SK-N-SH (cell line): Measurements from ENCODE around the gene NECTIN1. TPM values are rescaled to one million over a fixed set of nuclear protein-coding genes. Genes with fewer than 3 reads are reported as not detected.

Experiments
- CTCF ChIA-PET: fragments of 300-600, 350-600 bp; formaldehyde crosslinking; extraction: SDS; loops from one replicate; lab custom pipeline; 2021; lab: Yijun Ruan, JAX
- POLR2A ChIA-PET: fragments of 350-600 bp; sonication (Branson Sonifier 250); formaldehyde crosslinking; extraction: SDS; loops from one replicate; lab custom pipeline; 2020; ENCODE audit warnings: antibody characterized with exemption, inconsistent platforms; lab: Yijun Ruan, JAX
- DNase-seq: peaks from one replicate; pipeline ENCODE4 v3.0.0; 2012
- H2AFZ ChIP-seq: fragments of 200-600 bp; sonication (generic); 2 replicates; pipeline ENCODE4 v1.8.1; 2016; ENCODE audit warnings: antibody characterized with exemption, mild to moderate bottlenecking, low read depth
- H3F3A ChIP-seq: fragments of 200-600 bp; sonication (generic); replicated peaks from 2 replicates; pipeline ENCODE3; 2016; ENCODE audit warnings: antibody characterized with exemption, mild to moderate bottlenecking; ENCODE audit not compliant: insufficient read depth
- H3K27ac ChIP-seq, 2 experiments: fragments of 200-500 bp in 1 of 2; fragments of 200-600 bp in 1 of 2; sonication (Bioruptor generic) in 1 of 2; sonication (generic), shearing (Covaris generic) in 1 of 2; 2 replicates each; pipeline versions ENCODE4 v1.5.1 to v1.6.1; 2014 to 2016; ENCODE audit warnings: low read depth in 2 of 2, inconsistent platforms in 1 of 2, low read length in 1 of 2, mild to moderate bottlenecking in 1 of 2, mixed read lengths in 1 of 2
- H3K27me3 ChIP-seq: fragments of 200-600 bp; sonication (generic), shearing (Covaris generic); 2 replicates; pipeline ENCODE4 v1.6.1; 2016; ENCODE audit warnings: mixed run types; ENCODE audit not compliant: insufficient read depth
- H3K36me3 ChIP-seq, 2 experiments: fragments of 200-500 bp in 1 of 2; fragments of 200-600 bp in 1 of 2; sonication (Bioruptor generic) in 1 of 2; sonication (generic) in 1 of 2; replicated peaks in 1 of 2; 2 replicates each; pipeline versions ENCODE3 to v1.5.1; 2014 to 2016; ENCODE audit warnings: low read length in 1 of 2, mild to moderate bottlenecking in 1 of 2; ENCODE audit not compliant: insufficient read depth in 2 of 2, control insufficient read depth in 1 of 2
- H3K4me1 ChIP-seq, 2 experiments: fragments of 200-500 bp in 1 of 2; fragments of 200-600 bp in 1 of 2; sonication (Bioruptor generic) in 1 of 2; sonication (generic), shearing (Covaris generic) in 1 of 2; 2 replicates each; pipeline versions ENCODE4 v1.5.1 to v1.6.1; 2014 to 2016; ENCODE audit warnings: low read depth in 1 of 2, low read length in 1 of 2, mixed run types in 1 of 2; ENCODE audit not compliant: insufficient read depth in 2 of 2, control insufficient read depth in 1 of 2
- H3K4me2 ChIP-seq: fragments of 200-600 bp; sonication (generic), shearing (Covaris generic); 2 replicates; pipeline ENCODE4 v1.6.1; 2017; ENCODE audit warnings: mixed run types
- H3K4me3 ChIP-seq, 2 experiments: fragments of 200-500 bp in 1 of 2; fragments of 200-600 bp in 1 of 2; sonication (Bioruptor generic) in 1 of 2; sonication (generic), shearing (Covaris generic) in 1 of 2; 2 replicates each; pipeline versions ENCODE4 v1.5.1 to v1.8.1; 2014 to 2016; ENCODE audit warnings: low read depth in 2 of 2, inconsistent platforms in 1 of 2, low read length in 1 of 2, mild to moderate bottlenecking in 1 of 2, mixed read lengths in 1 of 2, moderate library complexity in 1 of 2
- H3K79me2 ChIP-seq: fragments of 200-600 bp; sonication (generic); 2 replicates; pipeline ENCODE4 v1.8.1; 2017; ENCODE audit warnings: mild to moderate bottlenecking; ENCODE audit not compliant: insufficient read depth
- H3K9ac ChIP-seq: fragments of 200-600 bp; sonication (generic); 2 replicates; pipeline ENCODE4 v1.6.1; 2017; ENCODE audit warnings: mixed run types
- H3K9me2 ChIP-seq: fragments of 200-600 bp; sonication (generic); 2 replicates; pipeline ENCODE4 v1.6.1; 2017; ENCODE audit warnings: mixed run types
- H3K9me3 ChIP-seq: fragments of 200-600 bp; sonication (generic); 2 replicates; pipeline ENCODE4 v1.6.1; 2017; ENCODE audit warnings: mixed run types, mild to moderate bottlenecking, moderate library complexity
- H4K20me1 ChIP-seq: fragments of 200-600 bp; sonication (generic); 2 replicates; pipeline ENCODE4 v1.6.1; 2017; ENCODE audit warnings: mild to moderate bottlenecking, mixed run types; ENCODE audit not compliant: insufficient read depth
- ELF1 ChIP-seq: IDR thresholded peaks from 2 replicates; pipeline ENCODE4 v1.4.0; 2012
- EP300 ChIP-seq, 2 experiments: IDR thresholded peaks; 2 replicates each; pipeline versions ENCODE4 v1.4.0 to v1.6.1; 2012; ENCODE audit warnings: borderline replicate concordance in 1 of 2, low read depth in 1 of 2, low read length in 1 of 2
- FOXJ3 ChIP-seq: sonication (generic); formaldehyde crosslinking; IDR thresholded peaks from 2 replicates; pipeline ENCODE4 v1.5.1; 2020; ENCODE audit warnings: mild to moderate bottlenecking, missing genetic modification reagents
- GABPA ChIP-seq: IDR thresholded peaks from 2 replicates; pipeline ENCODE4 v1.4.0; 2012; ENCODE audit warnings: low read depth, mild to moderate bottlenecking
- IRF3 ChIP-seq: fragments of 150-350 bp; IDR thresholded peaks from 2 replicates; pipeline ENCODE4 v1.6.1; 2016; ENCODE audit warnings: mild to moderate bottlenecking, low read depth, low read length
- NRF1 ChIP-seq: IDR thresholded peaks from 2 replicates; pipeline ENCODE4 v1.6.1; 2012; ENCODE audit warnings: low read depth, mild to moderate bottlenecking, low read length
- POLR2AphosphoS5 ChIP-seq: IDR thresholded peaks from 2 replicates; pipeline ENCODE4 v1.6.1; 2012; ENCODE audit warnings: low read depth, low read length
- RAD21 ChIP-seq: IDR thresholded peaks from 2 replicates; pipeline ENCODE4 v1.6.1; 2012; ENCODE audit warnings: mild to moderate bottlenecking, low read length
- REST ChIP-seq: IDR thresholded peaks from 2 replicates; pipeline ENCODE4 v1.6.1; 2012; ENCODE audit warnings: mild to moderate bottlenecking, low read depth, low read length, moderate library complexity
- SMC3 ChIP-seq: IDR thresholded peaks from 2 replicates; pipeline ENCODE4 v1.6.1; 2012; ENCODE audit warnings: low read depth, low read length, improper control_type of control experiment
- TEAD4 ChIP-seq: IDR thresholded peaks from 2 replicates; pipeline ENCODE4 v1.4.0; 2012; ENCODE audit warnings: mild to moderate bottlenecking, borderline replicate concordance; ENCODE audit not compliant: insufficient read depth
- USF2 ChIP-seq: fragments of 150-350 bp; IDR thresholded peaks from 2 replicates; pipeline ENCODE4 v1.6.1; 2017; ENCODE audit warnings: antibody characterized with exemption, low read length, low read depth, borderline replicate concordance
- YY1 ChIP-seq: IDR thresholded peaks from 2 replicates; pipeline ENCODE4 v1.4.0; 2012; ENCODE audit warnings: low read depth, mild to moderate bottlenecking
- WGBS: methylation state at CpG from one replicate; pipeline ENCODE4 v1.1.6; 2017; ENCODE audit warnings: low lambda C conversion rate; 5-methylcytosine and 5-hydroxymethylcytosine counted together
- polyA plus RNA-seq, 3 experiments: library from polyadenylated mRNA; depleted of rRNA; stranded (reverse); fragments of >200 nt; gene quantifications; 2 replicates each; pipeline ENCODE4 v1.2.3, GENCODE V29; 2012

The NECTIN1 gene
- polyA plus RNA-seq, 1 of the 3 experiments (the other 2 are of a cell fraction), result 9.1 TPM

GRCh38 chr11:119652907-119653659 is 75.9 kb downstream of the NECTIN1 start:
- no peaks in the 10 kb centered on the region for H3K36me3 ChIP-seq
- H3F3A ChIP-seq, result no peaks in the 10 kb centered on the region
- no peaks in the 10 kb centered on the region for H3K9me2 ChIP-seq
- H3K4me1 ChIP-seq, result peaks cover 0 to 3% of the 10 kb centered on the region in 2 experiments; a peak in 2 of 4 replicates
- ChIA-PET CTCF (interaction anchor here (0.8 to 2.1 kb wide), 5 partner anchors 11 to 455 kb away, joined by 3 to 6 read pairs (median 3); no protein-coding TSS in a partner anchor), POLR2A (interaction anchor here (0.7 kb wide), 1 partner anchor 1777 kb away, joined by 3 read pairs; no protein-coding TSS in a partner anchor)
- 87% methylated on average over 16 of the region's 22 CpGs for WGBS
- H3K9ac ChIP-seq, result no peak overlapping the region
- H3K27me3 ChIP-seq, result no peaks in the 10 kb centered on the region
- H2AFZ ChIP-seq, result no peak overlapping the region
- no peaks in the 10 kb centered on the region for H4K20me1 ChIP-seq
- no peak for TF ChIP-seq SMC3
- no peak for TF ChIP-seq EP300 (IDR thresholded peaks at IDR 0.05; ENCODE audit: borderline replicate concordance in 1 of 2, low read depth in 1 of 2, low read length in 1 of 2)
- TF ChIP-seq FOXJ3 (CRISPR knock-in tag), result no peak
- TF ChIP-seq USF2, result no peak
- TF ChIP-seq ELF1, result no peak
- TF ChIP-seq POLR2AphosphoS5, result no peak
- TF ChIP-seq REST, result no peak
- TF ChIP-seq RAD21, result no peak
- TF ChIP-seq NRF1, result no peak
- no peak for TF ChIP-seq TEAD4
- TF ChIP-seq YY1, result no peak
- TF ChIP-seq IRF3, result no peak
- TF ChIP-seq GABPA, result no peak
- H3K79me2 ChIP-seq, result no peaks in the 10 kb centered on the region
- H3K4me3 ChIP-seq, result no peak overlapping the region
- DNase-seq, result no peak
- no peaks in the 10 kb centered on the region for H3K9me3 ChIP-seq
- H3K4me2 ChIP-seq, result no peak overlapping the region
- no peak overlapping the region for H3K27ac ChIP-seq
